GM19328 (cell line): ENCODE measurements around the gene NOS1.
"Not testable (repeated sequence)": the region's sequence is repeated elsewhere in the genome, so short reads cannot be mapped to it uniquely, and the experiment has no call there.

Experiments used
- ATAC-seq: cut with Tn5 transposase; IDR thresholded peaks from one replicate; pipeline ENCODE4 v1.9.1; 2021; ENCODE audit warnings: mild to moderate bottlenecking, moderate library complexity; ENCODE audit not compliant: unreplicated experiment

The NOS1 gene

DNA sequence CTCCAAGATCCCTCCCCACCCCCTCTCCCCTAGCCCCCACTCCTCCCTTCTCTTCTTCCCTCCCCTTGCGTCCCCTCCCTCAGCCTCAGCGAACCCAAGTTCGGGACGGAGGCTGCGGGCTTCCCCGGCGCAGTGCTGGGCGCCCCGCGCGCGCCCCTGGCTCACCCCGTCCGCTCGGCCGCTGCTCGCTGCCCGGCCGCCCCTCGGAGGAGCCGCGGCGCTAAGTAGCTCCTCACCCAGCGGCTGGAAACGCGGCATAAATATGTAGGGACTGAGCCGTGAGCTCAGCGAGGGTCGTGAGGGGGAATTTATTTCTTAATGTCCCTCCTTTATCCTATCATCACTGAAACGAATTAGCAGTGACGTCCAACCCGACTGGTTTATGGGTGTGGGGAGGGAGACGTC lies at the start of gene NOS1:
Gene NOS1 (minus strand): TSS at position 280 of the 405 bp plus-strand sequence. CDS start 30,557 bp downstream, outside the sequence.
- ATAC-seq: no peak

- no peak for ATAC-seq
Measured at GRCh38 chr12:117409286-117409685, 47.9 kb upstream of the NOS1 start.

- no peak for ATAC-seq
Measured at GRCh38 chr12:117408161-117408791, 46.9 kb upstream of the NOS1 start.

- no peak for ATAC-seq
Measured at GRCh38 chr12:117404940-117405339, 43.5 kb upstream of the NOS1 start.

GRCh38 chr12:117404203-117404853 lies 42.9 kb upstream of the NOS1 start:
- ATAC-seq: no peak

DNA sequence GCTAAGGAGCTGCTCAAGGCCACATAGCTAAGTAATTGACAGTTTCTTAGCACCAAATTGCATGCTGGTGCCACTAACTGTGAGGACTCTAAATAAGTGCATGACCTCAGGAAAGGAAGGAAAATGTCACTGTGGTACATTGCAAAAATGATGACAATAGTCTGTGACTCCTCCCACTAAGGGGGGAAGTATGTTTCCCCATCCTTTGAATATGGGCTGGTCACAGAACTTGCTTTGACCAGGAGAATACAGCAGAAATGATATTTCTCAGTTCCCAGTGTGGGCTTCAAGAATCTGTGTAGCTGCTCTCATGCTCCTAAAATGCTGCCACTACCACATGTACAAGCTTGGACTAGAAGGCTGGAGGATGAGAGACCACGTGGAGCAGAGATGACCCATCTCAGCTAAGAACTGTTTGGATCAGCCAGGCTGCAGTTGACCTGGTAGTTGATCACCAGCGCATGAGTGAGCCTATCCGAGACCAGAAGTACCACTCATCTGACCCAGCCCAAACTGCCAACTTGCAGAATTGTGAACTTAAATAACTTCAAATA lies 42.2 kb upstream of the NOS1 start:
- ATAC-seq: no peak

DNA sequence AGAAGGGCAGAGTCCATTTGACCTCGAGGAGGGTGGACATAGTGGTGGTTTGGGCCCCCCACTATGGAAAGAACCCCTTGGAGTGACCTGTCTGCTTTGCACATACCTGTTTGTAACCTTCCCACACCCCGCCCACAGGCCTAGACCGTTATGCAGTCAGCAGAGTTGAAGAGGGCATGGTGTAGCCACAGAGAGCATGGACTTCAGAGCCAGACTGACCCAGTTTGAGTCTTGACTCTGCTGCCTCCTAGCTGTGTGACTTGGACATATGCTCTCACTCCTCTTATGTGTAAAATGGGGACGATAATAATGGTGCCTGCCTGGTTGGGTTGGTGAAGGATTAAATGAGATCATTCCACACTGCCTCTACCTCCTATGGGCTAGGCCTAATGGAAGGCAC lies 40.9 kb upstream of the NOS1 start:
- ATAC-seq: no peak

DNA sequence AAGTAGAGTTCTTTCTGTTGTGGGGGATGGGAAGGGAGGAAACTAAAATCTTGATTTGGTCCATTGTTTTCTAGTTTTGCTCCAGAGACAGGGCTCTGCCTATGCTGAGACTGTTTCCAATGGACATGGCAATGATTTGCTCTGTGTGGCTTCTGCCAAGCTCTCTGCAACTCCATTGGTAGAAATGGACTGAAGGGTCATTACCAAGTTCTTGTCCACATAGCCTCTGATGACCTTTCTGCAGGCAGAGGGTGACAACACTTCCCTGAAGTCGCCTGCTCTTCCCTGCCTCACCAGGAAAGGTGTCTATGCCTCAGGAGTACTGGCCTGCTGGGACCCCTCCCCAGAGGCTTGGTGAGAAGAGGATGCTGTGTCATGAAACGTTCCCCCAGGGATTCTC lies 39.5 kb upstream of the NOS1 start:
- ATAC-seq: no peak

DNA sequence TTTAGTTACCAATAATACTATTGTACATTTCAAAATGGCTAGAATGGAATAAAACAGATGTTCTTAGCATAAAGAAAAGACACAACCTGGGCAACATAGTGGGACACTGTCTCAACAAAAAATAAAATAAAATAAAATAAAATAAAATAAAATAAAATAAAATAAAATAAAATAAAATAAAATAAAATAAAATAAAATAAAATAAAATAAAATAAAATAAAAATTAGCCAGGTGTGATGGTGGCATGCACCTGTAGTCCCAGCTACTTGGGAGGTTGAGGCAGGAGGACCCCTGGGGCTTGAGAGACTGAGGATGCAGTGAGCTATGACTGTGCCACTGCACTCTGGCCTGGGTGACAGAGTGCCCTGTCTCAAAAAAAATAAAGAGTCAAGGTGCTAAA lies 37.1 kb upstream of the NOS1 start:
- not testable (repeated sequence) for ATAC-seq

DNA sequence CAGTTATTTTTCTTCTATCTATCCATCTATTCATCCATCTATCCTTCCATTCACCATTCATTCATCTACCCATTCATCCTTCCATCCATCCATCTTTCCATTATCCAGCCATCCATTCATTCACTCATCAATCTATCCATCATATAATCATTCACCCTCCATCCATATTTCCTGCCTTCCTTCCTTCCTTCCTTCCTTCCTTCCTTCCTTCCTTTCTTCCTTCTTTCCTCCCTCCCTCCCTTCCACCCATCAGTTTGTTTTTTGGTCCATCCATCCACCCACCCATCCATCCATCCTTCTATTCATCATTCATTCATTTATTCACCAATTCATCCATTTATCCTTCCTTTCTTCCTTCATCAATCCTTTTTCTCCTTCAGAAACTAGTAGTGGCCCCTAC lies 34.3 kb upstream of the NOS1 start:
- ATAC-seq: no peak

DNA sequence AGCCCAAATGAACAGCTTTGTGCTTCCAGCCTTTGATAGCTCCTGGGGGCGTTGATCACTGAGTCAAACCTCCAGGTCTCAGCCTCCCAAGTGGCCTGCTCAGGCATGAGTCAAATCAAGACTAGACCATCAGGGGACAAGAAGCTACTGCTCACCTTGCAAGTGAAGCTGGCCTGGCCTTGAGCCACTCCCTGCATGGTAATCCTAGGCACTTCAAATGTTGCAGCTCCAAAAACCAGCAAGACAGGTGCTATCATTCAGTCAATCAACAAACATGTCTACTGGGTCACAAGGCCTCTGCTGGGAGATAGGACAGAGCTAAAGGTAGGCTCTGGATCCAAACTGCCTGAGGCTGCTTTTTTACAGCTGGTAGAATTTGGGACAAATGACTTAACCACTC lies 33.1 kb upstream of the NOS1 start:
- ATAC-seq: no peak

DNA sequence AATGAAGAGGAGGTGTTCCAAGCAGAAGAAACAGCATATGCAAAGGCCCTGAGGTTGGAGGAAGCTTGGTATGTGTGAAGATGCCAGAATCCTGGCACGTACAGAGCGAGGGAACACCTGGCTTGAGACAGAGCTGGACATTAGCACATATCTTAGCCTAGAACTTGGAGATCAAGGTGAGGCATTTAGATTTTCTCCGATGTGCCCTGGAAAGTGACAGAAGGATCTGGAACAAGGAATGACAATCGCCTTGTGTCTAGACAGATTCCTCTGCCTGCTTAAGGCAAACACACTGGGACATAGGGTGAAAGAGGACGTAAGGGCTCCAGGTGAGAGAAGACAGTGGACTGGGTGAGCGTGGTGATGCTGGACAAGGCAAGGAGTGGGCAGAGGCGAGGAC lies 32.2 kb upstream of the NOS1 start:
- no peak for ATAC-seq

GRCh38 chr12:117390866-117391265 lies 29.4 kb upstream of the NOS1 start:
- ATAC-seq: no peak

DNA sequence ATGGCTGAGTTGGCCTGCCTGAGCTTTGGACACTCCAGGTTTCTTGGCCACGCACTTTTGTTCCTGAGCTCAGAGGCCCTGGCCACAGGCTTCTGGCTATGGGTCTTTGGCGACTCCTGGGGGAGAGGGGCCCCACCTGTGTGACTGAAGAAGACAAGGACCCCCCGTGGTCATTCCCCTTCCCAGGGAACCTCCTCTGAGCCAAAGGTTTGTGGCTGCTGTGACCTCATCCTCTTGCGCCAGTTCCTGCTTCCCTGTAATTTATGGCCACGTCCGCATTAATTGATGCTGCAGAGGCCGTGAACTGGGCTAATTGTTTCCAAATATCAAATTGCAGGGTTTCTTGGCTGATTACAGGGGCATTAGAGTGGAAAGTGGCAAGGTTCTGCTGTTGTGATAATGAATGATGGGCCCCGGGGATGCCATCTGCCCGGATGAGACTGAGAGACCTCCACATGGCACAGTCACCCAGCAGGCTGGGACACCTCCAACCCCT lies 27.6 kb upstream of the NOS1 start:
- ATAC-seq: no peak

DNA sequence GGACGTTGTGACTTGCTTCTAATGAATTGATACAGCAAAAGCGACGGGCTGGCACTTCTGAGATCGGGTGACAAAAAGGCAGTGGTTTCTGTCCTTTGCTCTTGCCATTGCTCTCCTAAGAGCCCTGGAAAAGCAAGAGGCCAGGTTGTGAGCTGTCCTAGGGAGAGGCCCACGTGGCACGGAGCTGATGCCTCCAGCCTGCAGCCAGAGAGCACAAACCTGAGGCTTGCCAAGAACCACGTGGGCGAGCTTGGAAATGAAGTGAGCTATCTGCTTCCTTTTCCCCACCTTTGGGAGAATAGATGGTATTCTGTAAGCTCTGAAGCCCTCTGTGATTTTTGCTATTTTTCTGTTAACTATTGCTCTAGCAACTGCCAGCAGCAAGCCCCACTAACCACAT lies 26.4 kb upstream of the NOS1 start:
- no peak for ATAC-seq

- no peak for ATAC-seq
Measured at GRCh38 chr12:117384735-117385134, 23.3 kb upstream of the NOS1 start.

DNA sequence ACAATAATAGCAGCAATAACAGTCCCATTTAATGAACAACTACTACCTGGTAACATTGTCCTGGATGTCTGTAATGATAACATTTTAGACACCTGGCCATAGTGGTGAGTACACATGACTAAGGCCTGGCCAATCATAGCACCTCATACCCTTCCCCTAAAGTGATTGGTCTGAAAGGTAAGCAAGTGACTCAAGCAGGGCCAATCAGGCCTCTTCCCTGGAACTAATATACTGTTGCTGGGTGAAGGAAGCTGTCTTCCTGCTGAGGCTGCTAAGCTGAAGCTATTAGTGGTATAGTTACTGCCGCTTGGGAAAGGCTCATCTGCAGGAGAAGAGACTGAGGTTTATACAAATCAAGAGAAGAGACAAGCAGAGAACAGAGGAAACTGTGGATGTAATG lies 18.7 kb upstream of the NOS1 start:
- ATAC-seq: no peak

DNA sequence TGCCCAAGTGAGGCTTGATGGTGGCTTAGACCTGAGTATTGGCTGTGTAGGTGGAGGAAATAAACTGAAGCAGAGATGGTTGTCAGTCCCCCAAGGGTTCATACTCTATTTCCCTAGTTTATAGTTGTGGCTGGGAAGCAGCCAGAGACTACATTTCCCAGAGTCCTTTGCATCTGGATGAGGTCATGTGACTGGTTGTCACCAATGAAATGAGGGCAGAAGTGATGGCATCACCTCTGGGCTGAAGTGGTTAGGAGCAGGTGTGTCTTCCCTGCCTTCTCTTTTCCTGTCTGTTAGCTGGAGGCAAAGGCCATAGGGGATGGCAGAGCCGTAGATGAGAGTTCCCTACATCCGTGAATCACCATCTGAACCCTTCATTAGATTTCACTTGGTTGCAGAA lies 16.3 kb upstream of the NOS1 start:
- no peak for ATAC-seq

- no peak for ATAC-seq
Measured at GRCh38 chr12:117370588-117370987, 9.2 kb upstream of the NOS1 start.

- not testable (repeated sequence) for ATAC-seq
Measured at GRCh38 chr12:117370000-117370399, 8.6 kb upstream of the NOS1 start.

DNA sequence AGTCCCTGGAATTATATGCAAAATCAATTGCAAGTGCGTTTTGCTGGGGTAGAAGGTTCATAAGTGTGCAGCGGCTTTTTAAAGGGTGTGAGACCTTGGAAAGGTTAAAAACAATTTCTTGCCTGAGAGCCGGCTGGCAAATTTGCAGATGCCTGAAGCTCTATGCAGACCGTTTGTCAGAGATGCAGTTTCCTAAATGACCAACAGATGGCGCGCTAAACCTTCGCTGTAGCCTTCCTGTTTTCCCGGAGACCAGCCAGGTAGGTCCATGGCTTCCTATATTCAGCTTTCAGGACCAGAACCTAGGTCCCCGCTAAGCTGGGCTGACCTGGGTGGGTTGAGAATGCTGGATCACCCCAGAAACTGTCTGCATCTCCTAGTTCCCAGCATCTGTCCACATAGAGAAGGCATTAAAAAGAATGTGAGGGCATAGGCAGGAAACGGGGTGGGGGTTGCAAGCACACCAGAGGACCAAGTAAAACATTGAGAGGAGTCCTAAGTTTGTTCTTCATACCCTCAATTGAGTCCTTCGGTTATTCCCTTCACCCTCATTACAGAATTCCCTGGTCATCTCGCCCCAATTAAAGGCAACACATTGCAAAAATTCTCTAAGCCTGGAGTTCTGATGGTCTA lies 5.7 kb upstream of the NOS1 start:
- no peak for ATAC-seq

- ATAC-seq: no peak
Measured at GRCh38 chr12:117365049-117365616, 3.7 kb upstream of the NOS1 start.
